Activated CD4-positive, CD25-positive, alpha-beta regulatory T cell treated with anti-CD3 and anti-CD28 coated beads, Interleukin-2, amount 50 U/mL, for 72 hours (primary cell): Measurements from ENCODE around the gene CNBD2.
"Not testable (repeated sequence)": the region's sequence is repeated elsewhere in the genome, so short reads cannot be mapped to it uniquely, and the experiment has no call there.

Source experiments
- DNase-seq: peaks from one replicate; pipeline ENCODE4 v3.0.0; 2021

Gene CNBD2

GRCh38 chr20:35967979-35968640 is at the start of gene CNBD2:
CNBD2 (plus strand) TSS chr20:35968590; CDS start chr20:35968763, 173 bp downstream.
- no peak for DNase-seq

- no peak for DNase-seq
Measured at GRCh38 chr20:35920523-35920922, 47.9 kb upstream of the CNBD2 start.

- DNase-seq, result no peak
Measured at GRCh38 chr20:35929301-35929700, 39.1 kb upstream of the CNBD2 start.

- DNase-seq, result no peak
Measured at GRCh38 chr20:35934050-35934449, 34.3 kb upstream of the CNBD2 start.

- DNase-seq, result no peak
Measured at GRCh38 chr20:35939264-35939663, 29.1 kb upstream of the CNBD2 start.

GRCh38 chr20:35941620-35942019 is 26.8 kb upstream of the CNBD2 start:
- DNase-seq, result no peak

- no peak for DNase-seq
Measured at GRCh38 chr20:35942243-35942642, 26.1 kb upstream of the CNBD2 start.

- no peak for DNase-seq
Measured at GRCh38 chr20:35947489-35947888, 20.9 kb upstream of the CNBD2 start.

GRCh38 chr20:35947907-35948306 is 20.5 kb upstream of the CNBD2 start:
- DNase-seq, result no peak

- DNase-seq, result no peak
Measured at GRCh38 chr20:35950093-35950492, 18.3 kb upstream of the CNBD2 start.

GRCh38 chr20:35952080-35952479 is 16.3 kb upstream of the CNBD2 start:
- DNase-seq, result not testable (repeated sequence)

GRCh38 chr20:35952480-35953386 is 15.7 kb upstream of the CNBD2 start:
- DNase-seq, result no peak

GRCh38 chr20:35953387-35954199 is 14.8 kb upstream of the CNBD2 start:
- peak; percentile 73 for DNase-seq

GRCh38 chr20:35954200-35954906 is 14.0 kb upstream of the CNBD2 start, which contains the start of gene SCAND1:
SCAND1 (minus strand) TSS chr20:35954502; CDS start chr20:35954284, 218 bp downstream.
- DNase-seq, result peak; percentile 97

GRCh38 chr20:35954907-35955251 is 13.5 kb upstream of the CNBD2 start:
- DNase-seq, result no peak

GRCh38 chr20:35956616-35957015 is 11.8 kb upstream of the CNBD2 start:
- no peak for DNase-seq

GRCh38 chr20:35959291-35959690 is 9.1 kb upstream of the CNBD2 start:
- DNase-seq, result not testable (repeated sequence)

- DNase-seq, result no peak
Measured at GRCh38 chr20:35963878-35964277, 4.5 kb upstream of the CNBD2 start.

GRCh38 chr20:35968930-35969329 is 540 bp downstream of the CNBD2 start:
- DNase-seq, result no peak

GRCh38 chr20:35971981-35972380 is 3.6 kb downstream of the CNBD2 start:
- no peak for DNase-seq

- DNase-seq, result no peak
Measured at GRCh38 chr20:35972462-35972861, 4.1 kb downstream of the CNBD2 start.

GRCh38 chr20:35974256-35974655 is 5.9 kb downstream of the CNBD2 start:
- DNase-seq, result no peak
